ENCODE results near the gene CAMTA1.
"Not testable (repeated sequence)": the region's sequence is repeated elsewhere in the genome, so short reads cannot be mapped to it uniquely, and the experiment has no call there.

DNA sequence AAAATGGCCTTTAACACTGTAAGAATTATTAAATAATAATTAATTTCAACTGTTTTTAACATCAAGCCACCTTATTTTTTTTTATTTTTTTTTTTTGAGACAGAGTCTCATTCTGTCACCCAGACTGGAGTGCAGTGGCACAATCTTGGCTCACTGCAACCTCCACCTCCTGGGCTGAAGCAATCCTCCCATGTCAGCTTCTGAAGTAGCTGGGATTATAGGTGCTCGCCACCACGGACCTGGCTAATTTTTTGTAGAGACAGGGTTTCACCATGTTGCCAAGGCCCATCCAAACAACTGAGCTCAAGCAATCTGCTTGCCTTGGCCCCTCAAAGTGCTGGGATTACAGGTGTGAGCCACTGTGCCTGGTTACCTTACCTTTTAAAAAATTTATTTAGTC lies 46.8 kb downstream of the CAMTA1 start:
- TF ChIP-seq, protein P1, sequence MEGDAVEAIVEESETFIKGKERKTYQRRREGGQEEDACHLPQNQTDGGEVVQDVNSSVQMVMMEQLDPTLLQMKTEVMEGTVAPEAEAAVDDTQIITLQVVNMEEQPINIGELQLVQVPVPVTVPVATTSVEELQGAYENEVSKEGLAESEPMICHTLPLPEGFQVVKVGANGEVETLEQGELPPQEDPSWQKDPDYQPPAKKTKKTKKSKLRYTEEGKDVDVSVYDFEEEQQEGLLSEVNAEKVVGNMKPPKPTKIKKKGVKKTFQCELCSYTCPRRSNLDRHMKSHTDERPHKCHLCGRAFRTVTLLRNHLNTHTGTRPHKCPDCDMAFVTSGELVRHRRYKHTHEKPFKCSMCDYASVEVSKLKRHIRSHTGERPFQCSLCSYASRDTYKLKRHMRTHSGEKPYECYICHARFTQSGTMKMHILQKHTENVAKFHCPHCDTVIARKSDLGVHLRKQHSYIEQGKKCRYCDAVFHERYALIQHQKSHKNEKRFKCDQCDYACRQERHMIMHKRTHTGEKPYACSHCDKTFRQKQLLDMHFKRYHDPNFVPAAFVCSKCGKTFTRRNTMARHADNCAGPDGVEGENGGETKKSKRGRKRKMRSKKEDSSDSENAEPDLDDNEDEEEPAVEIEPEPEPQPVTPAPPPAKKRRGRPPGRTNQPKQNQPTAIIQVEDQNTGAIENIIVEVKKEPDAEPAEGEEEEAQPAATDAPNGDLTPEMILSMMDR (IDR thresholded peaks at IDR 0.05; ENCODE audit: poor library complexity, severe bottlenecking), result not testable (repeated sequence)
- TF ChIP-seq EZH2 (IDR thresholded peaks at IDR 0.05; ENCODE audit: borderline replicate concordance, insufficient read depth, low read length, poor library complexity, severe bottlenecking); EP300 (conservative IDR thresholded peaks at IDR 0.05; ENCODE audit: poor library complexity, severe bottlenecking); POLR2AphosphoS5 (IDR thresholded peaks at IDR 0.05); MXI1 (conservative IDR thresholded peaks at IDR 0.05; ENCODE audit: poor library complexity, severe bottlenecking); TAF1 (IDR thresholded peaks at IDR 0.05; ENCODE audit: low read depth): not testable (repeated sequence)
- TF ChIP-seq, protein P2, sequence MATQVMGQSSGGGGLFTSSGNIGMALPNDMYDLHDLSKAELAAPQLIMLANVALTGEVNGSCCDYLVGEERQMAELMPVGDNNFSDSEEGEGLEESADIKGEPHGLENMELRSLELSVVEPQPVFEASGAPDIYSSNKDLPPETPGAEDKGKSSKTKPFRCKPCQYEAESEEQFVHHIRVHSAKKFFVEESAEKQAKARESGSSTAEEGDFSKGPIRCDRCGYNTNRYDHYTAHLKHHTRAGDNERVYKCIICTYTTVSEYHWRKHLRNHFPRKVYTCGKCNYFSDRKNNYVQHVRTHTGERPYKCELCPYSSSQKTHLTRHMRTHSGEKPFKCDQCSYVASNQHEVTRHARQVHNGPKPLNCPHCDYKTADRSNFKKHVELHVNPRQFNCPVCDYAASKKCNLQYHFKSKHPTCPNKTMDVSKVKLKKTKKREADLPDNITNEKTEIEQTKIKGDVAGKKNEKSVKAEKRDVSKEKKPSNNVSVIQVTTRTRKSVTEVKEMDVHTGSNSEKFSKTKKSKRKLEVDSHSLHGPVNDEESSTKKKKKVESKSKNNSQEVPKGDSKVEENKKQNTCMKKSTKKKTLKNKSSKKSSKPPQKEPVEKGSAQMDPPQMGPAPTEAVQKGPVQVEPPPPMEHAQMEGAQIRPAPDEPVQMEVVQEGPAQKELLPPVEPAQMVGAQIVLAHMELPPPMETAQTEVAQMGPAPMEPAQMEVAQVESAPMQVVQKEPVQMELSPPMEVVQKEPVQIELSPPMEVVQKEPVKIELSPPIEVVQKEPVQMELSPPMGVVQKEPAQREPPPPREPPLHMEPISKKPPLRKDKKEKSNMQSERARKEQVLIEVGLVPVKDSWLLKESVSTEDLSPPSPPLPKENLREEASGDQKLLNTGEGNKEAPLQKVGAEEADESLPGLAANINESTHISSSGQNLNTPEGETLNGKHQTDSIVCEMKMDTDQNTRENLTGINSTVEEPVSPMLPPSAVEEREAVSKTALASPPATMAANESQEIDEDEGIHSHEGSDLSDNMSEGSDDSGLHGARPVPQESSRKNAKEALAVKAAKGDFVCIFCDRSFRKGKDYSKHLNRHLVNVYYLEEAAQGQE (IDR thresholded peaks at IDR 0.05; ENCODE audit: borderline replicate concordance), result not testable (repeated sequence)

All from neural cell (in vitro differentiated cells).